Measurements from ENCODE around the gene TRA2A.
"Not testable (repeated sequence)": the region's sequence is repeated elsewhere in the genome, so short reads cannot be mapped to it uniquely, and the experiment has no call there.

Gene TRA2A

DNA sequence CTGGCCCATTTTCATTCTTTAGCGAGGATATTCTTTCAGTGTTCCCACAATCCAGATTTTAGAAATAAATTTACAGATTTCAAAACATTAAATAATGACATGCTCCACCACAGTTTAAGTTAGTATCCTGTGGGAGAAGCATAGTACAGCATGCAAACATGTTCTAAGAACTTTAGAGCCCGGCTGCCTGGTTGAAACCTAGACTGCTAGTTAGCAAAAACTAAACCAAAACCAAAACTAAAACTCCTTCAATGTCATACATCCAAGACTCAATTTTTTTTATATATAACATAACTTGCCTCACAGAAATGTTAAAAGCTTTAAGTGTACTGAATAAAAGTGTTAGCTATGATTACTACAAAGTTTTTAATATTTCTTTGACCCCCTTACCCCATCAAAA is 17.0 kb downstream of the TRA2A start:
- DNase-seq (ENCODE audit: low read depth), result no peak
- no peak overlapping the region for H3K4me3 ChIP-seq (ENCODE audit: low read length)
- TF ChIP-seq, protein P1, sequence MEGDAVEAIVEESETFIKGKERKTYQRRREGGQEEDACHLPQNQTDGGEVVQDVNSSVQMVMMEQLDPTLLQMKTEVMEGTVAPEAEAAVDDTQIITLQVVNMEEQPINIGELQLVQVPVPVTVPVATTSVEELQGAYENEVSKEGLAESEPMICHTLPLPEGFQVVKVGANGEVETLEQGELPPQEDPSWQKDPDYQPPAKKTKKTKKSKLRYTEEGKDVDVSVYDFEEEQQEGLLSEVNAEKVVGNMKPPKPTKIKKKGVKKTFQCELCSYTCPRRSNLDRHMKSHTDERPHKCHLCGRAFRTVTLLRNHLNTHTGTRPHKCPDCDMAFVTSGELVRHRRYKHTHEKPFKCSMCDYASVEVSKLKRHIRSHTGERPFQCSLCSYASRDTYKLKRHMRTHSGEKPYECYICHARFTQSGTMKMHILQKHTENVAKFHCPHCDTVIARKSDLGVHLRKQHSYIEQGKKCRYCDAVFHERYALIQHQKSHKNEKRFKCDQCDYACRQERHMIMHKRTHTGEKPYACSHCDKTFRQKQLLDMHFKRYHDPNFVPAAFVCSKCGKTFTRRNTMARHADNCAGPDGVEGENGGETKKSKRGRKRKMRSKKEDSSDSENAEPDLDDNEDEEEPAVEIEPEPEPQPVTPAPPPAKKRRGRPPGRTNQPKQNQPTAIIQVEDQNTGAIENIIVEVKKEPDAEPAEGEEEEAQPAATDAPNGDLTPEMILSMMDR (conservative IDR thresholded peaks at IDR 0.05; ENCODE audit: low read depth, low read length), result no peak

DNA sequence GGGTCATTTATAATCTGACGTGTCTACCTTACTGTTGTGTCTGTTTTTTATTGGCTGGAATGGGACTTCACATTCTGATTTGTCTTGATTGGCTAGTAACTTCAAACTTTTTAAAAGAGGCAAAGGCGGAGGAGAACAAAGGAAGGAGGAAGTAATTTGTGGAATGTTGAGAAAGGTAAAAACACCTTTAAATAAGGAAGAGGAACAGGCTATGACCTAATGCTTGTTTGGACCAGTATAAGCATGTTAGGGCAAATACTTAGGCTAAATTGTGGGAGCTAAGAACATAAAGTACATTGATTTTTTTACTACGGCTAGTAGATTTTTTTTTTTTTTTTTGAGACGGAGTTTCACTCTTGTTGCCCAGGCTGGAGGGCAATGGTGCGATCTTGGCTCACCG is 18.0 kb downstream of the TRA2A start:
- not testable (repeated sequence) for H3K4me3 ChIP-seq (ENCODE audit: low read length); DNase-seq (ENCODE audit: low read depth)

DNA sequence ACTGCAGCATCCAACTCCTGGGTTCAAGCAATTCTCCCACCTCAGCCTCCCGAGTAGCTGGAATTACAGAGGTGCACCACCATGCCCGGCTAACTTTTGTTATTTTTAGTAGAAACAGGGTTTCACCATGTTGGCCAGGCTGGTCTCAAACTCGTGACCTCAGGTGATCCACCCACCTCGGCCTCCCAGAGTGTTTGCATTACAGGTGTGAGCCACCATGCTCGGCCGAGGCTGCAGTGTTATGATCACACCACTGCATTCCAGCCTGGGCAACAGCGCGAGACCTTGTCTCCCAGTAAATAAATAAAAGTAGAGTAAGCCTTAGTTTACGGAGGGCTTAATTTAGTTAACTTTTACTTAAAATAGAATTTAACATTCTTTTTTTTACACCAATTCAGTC is 37.8 kb downstream of the TRA2A start:
- TF ChIP-seq, protein P1 (conservative IDR thresholded peaks at IDR 0.05; ENCODE audit: low read depth, low read length), result no peak
- DNase-seq (ENCODE audit: low read depth), result no peak
- H3K4me3 ChIP-seq (ENCODE audit: low read length), result no peak overlapping the region

DNA sequence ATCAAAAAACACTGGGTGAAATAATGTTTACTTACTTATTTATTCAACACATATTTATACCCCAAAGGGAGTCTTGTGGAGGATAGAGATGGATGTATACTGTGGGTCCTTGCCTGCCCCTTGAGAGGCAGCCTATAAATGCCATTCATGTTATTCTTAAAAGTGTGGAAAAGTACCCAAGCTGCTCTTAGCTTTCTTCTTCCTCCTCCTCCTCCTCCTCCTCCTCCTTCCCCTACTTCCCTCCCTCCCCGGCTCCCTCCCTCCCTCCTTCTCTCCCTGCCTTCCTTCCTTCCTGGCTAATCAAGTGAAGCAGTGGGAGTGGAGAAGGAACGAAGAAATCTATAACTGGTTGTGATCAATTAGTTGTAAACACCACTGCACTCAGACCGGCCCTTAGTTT is 40.3 kb downstream of the TRA2A start:
- TF ChIP-seq, protein P1 (conservative IDR thresholded peaks at IDR 0.05; ENCODE audit: low read depth, low read length), result no peak
- DNase-seq (ENCODE audit: low read depth), result no peak
- peak overlapping the region; percentile 60 for H3K4me3 ChIP-seq (ENCODE audit: low read length)

DNA sequence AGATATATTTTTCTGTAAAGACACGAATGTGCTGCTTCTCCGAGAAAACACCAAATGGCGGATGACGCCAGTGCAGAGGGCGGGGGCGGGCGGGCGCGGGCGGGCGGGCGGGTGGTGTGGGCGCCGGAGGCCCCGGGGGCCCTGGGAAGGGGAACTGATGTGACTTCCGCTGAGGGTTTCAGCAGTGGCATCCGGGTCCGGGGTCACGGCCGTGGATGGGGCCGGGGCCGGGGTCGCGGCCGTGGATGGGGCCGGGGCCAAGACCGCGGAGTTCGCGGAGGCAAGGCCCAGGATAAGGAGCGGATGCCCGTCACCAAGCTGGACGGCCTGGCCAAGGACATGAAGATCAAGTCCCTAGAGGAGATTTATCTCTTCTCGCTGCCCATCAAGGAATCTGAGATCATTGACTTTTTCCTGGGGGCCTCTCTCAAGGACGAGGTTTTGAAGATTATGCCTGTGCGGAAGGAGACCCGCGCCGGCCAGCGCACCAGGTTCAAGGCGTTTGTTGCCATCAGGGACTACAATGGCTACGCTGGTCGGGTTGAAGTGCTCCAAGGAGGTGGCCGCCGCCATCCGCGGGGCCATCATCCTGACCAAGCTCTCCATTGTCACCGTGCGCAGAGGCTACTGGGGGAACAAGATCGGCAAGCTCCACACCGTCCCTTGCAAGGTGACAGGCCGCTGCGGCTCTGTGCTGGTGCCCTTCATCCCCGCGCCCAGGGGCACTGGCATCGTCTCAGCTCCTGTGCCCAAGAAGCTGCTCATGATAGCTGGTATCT is 41.2 kb downstream of the TRA2A start:
- TF ChIP-seq, protein P1 (conservative IDR thresholded peaks at IDR 0.05; ENCODE audit: low read depth, low read length), result no peak
- DNase-seq (ENCODE audit: low read depth), result no peak
- peak overlapping the region; percentile 60 for H3K4me3 ChIP-seq (ENCODE audit: low read length)

DNA sequence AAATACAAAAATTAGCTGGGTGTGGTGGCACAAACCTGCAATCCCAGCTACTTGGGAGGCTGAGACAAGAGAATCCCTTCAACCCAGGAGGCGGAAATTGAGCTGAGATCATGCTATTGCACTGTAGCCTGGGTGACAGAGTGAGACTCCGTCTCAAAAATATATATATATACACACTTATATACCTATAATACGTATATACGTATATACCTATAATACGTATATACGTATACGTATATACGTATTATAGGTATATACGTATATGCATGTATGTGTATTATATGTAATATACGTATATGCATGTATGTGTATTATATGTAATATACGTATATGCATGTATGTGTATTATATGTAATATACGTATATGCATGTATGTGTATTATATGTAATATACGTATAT is 43.1 kb downstream of the TRA2A start:
- DNase-seq (ENCODE audit: low read depth); H3K4me3 ChIP-seq (ENCODE audit: low read length): not testable (repeated sequence)

DNA sequence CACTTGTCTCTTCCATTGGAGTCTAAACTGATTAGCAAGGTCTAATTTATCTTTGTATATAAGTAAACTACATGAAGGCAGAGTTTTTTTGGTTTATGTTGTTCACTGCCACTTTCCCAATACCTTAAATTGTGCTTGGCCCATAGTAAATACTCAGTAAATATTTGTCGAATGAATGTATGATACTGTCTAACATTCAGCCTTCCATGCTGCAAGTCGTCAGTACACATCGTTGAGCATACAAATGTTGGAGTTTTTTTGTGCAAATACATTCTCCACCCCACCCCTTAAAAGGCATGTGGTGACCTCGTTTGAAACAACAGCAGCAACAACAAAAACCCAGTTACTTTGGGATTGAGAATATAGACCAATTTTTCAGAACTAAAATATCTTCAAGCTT is 44.1 kb downstream of the TRA2A start:
- TF ChIP-seq, protein P1 (conservative IDR thresholded peaks at IDR 0.05; ENCODE audit: low read depth, low read length), result no peak

DNA sequence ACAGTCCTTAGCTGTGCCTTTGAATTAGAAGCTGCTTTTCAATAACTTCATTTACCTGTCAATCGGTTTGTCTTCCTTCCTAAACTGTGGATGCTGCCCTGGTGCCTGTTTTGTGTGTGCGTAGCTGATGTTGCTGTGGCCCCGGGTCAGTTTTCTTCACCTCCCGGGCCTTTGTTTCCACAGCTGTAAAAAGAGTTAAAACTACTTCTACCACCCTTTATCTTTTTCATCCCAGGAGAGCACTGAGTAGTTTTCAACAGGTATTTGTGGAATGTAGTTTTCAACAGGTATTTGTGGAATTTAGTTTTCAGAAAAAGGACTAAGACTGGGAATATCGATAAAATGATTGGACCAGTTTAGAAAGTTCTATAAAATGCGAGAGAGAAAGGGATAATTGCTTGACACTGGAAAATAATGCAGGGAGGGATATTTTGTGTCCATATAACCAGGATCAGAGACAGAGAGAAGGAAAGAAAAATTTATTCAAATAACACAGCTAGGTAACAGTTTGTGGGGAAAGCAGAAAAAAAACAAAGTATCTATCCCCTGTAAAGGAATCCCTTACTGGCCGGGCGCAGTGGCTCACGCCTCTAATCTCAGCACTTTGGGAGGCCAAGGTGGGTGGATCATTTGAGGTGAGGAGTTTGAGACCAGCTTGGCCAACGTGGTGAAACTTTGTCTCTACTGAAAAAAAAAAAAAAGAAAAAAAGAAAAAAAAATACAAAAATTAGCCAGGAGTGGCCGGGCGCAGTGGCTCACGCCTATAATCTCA is 45.6 kb downstream of the TRA2A start:
- TF ChIP-seq, protein P1 (conservative IDR thresholded peaks at IDR 0.05; ENCODE audit: low read depth, low read length), result no peak
- no peak overlapping the region for H3K4me3 ChIP-seq (ENCODE audit: low read length)
- DNase-seq (ENCODE audit: low read depth), result no peak

More for the DNA sequence above, 44.1 kb downstream of the TRA2A start:
- no peak overlapping the region for H3K4me3 ChIP-seq (ENCODE audit: low read length)
- no peak for DNase-seq (ENCODE audit: low read depth)
